Measurements from ENCODE around the gene GIPC3. TPM values are rescaled to one million over a fixed set of nuclear protein-coding genes. Genes with fewer than 3 reads are reported as not detected.

The GIPC3 gene
- total and polyA plus RNA-seq, 2 of the 8 experiments (the other 6 are each of a cell fraction or from before 2014, with no cell fraction given): 1.0 to 1.2 TPM

GRCh38 chr19:3536429-3537100 lies 48.7 kb upstream of the GIPC3 start:
- Histone ChIP-seq H3K23me2 (ENCODE audit: low read depth, low read length) (no peaks in the 10 kb centered on the region), H2BK12ac (ENCODE audit: low read depth, low read length) (no peak overlapping the region), H3K4me3 (ENCODE audit: extremely low read depth in 1 of 4, insufficient read depth in 2 of 4, low read depth in 3 of 4, low read length in 4 of 4) (no peak overlapping the region), H2BK20ac (ENCODE audit: low read length) (no peak overlapping the region), H3K36me3 (ENCODE audit: control insufficient read depth in 2 of 4, insufficient read depth in 4 of 4, low read length in 3 of 4) (peaks cover 4 to 36% (median 15%) of the 10 kb centered on the region in 4 experiments; a peak in 7 of 8 replicates), H3K27me3 (replicated peaks in 1 of 4; ENCODE audit: control insufficient read depth in 3 of 4, extremely low read depth in 1 of 4, insufficient read depth in 3 of 4, low read length in 3 of 4) (no peaks in the 10 kb centered on the region), H3K27ac (ENCODE audit: low read depth, low read length) (no peak overlapping the region), H4K8ac (ENCODE audit: extremely low read depth, insufficient read depth, low read length) (no peak overlapping the region; the same call in 1 of the 2 replicates), H3K9me3 (ENCODE audit: insufficient read depth in 2 of 2, low read depth in 1 of 2, low read length in 1 of 2) (no peaks in the 10 kb centered on the region), H3K4me2 (ENCODE audit: insufficient read depth in 1 of 2, low read depth in 2 of 2, low read length in 2 of 2) (no peak overlapping the region), H3K79me2 (ENCODE audit: control insufficient read depth in 1 of 2, insufficient read depth in 2 of 2, low read length in 2 of 2) (no peaks in the 10 kb centered on the region), H3K4ac (replicated peaks; ENCODE audit: insufficient read length, low read depth, low read length) (no peak overlapping the region), H2BK120ac (replicated peaks; ENCODE audit: low read depth, low read length) (no peak overlapping the region), H3K18ac (ENCODE audit: extremely low read depth, low read length) (no peak overlapping the region), H2BK15ac (ENCODE audit: low read length) (no peak overlapping the region), H4K20me1 (replicated peaks in 1 of 2; ENCODE audit: control insufficient read depth in 1 of 2, insufficient read depth in 2 of 2, low read length in 2 of 2) (peaks cover 8 to 16% of the 10 kb centered on the region in 2 experiments), H3K14ac (ENCODE audit: insufficient read length) (no peak overlapping the region), H3K79me1 (ENCODE audit: low read depth, low read length) (0 out of 2 replicates have a peak, but pooled peaks cover 2% of the 10 kb centered on the region), H3K23ac (ENCODE audit: insufficient read length) (no peak overlapping the region), H4K91ac (replicated peaks; ENCODE audit: insufficient read length, low read length) (no peak overlapping the region), H3K4me1 (replicated peaks in 1 of 4; ENCODE audit: control insufficient read depth in 3 of 4, insufficient read depth in 4 of 4, low read length in 3 of 4) (peaks cover 3 to 11% (median 6%) of the 10 kb centered on the region in 4 experiments; a peak in 6 of 7 replicates), H2AK5ac (ENCODE audit: low read depth, low read length) (no peak overlapping the region), H3K9ac (replicated peaks in 1 of 4; ENCODE audit: extremely low read depth in 1 of 4, low read depth in 3 of 4, low read length in 3 of 4) (no peak overlapping the region), H3K56ac (replicated peaks; ENCODE audit: insufficient read length, low read depth, low read length) (no peak overlapping the region), H2AFZ (ENCODE audit: low read length) (no peak overlapping the region), H4K5ac (ENCODE audit: insufficient read length, low read depth, low read length) (no peak overlapping the region), H2BK5ac (ENCODE audit: low read depth, low read length) (no peak overlapping the region)
- DNase-seq (ENCODE audit: low read depth in 1 of 2, low spot score in 2 of 2) (no peak), FAIRE-seq (no peak)
- ChIA-PET POLR2A (ENCODE audit: partially characterized antibody) (interaction anchor here (0.9 to 4.0 kb wide), 6 partner anchors 9 to 85 kb away, joined by 3 to 30 read pairs (median 5); no protein-coding TSS in a partner anchor), CTCF (ENCODE audit: partially characterized antibody) (interaction anchor here (1.5 to 6.9 kb wide), 4 partner anchors 10 to 83 kb away, joined by 3 to 54 read pairs (median 6); no protein-coding TSS in a partner anchor)
- WGBS, 2 experiments (ENCODE audit: extremely low coverage in 1 of 2, insufficient coverage in 1 of 2, insufficient read length in 1 of 2, insufficient replicate concordance in 2 of 2, low coverage in 1 of 2, low lambda C conversion rate in 2 of 2, missing lambda C conversion rate in 1 of 2): 84% methylated on average over 20 of the region's 27 CpGs; no CpG with 5 or more reads in 1 of the 2 experiments
- TF ChIP-seq CHD1 (IDR thresholded peaks at IDR 0.05; ENCODE audit: low read depth, low read length): no peak
- TF ChIP-seq SP1 (IDR thresholded peaks at IDR 0.05; ENCODE audit: low read depth, low read length): no peak
- no peak for TF ChIP-seq ATF2 (IDR thresholded peaks at IDR 0.05; ENCODE audit: low read length)
- TF ChIP-seq RAD21 (IDR thresholded peaks at IDR 0.05 in 1 of 2, conservative IDR thresholded peaks at IDR 0.05 in 1 of 2; ENCODE audit: low read depth in 2 of 2, low read length in 2 of 2): no peak
- no peak for TF ChIP-seq POLR2A (IDR thresholded peaks at IDR 0.05; ENCODE audit: control extremely low read depth in 1 of 2, low read depth in 2 of 2, low read length in 2 of 2)
- TF ChIP-seq YY1 (IDR thresholded peaks at IDR 0.05; ENCODE audit: low read depth, low read length): no peak
- TF ChIP-seq RFX5 (IDR thresholded peaks at IDR 0.05; ENCODE audit: borderline replicate concordance, low read depth, low read length): no peak
- TF ChIP-seq SIX5 (IDR thresholded peaks at IDR 0.05; ENCODE audit: low read depth, low read length): no peak
- TF ChIP-seq E2F6 (IDR thresholded peaks at IDR 0.05): no peak
- no peak for TF ChIP-seq SRF (IDR thresholded peaks at IDR 0.05; ENCODE audit: low read depth, low read length)
- no peak for TF ChIP-seq CEBPB (IDR thresholded peaks at IDR 0.05; ENCODE audit: low read depth, low read length)
